Left ventricle myocardium inferior (tissue), 1 donor: ENCODE results near the gene TSPAN11. TPM values are rescaled to one million over a fixed set of nuclear protein-coding genes. Genes with fewer than 3 reads are reported as not detected.
A peak's percentile ranks its signal among the peaks of the same experiment; 100 is the strongest.
"Not testable (repeated sequence)": the region's sequence is repeated elsewhere in the genome, so short reads cannot be mapped to it uniquely, and the experiment has no call there.

Experiments
- DNase-seq: peaks from one replicate; pipeline ENCODE4 v3.0.0-alpha.2; 2020
- H3K27ac ChIP-seq: fragments of 200-600 bp; replicated peaks from 2 replicates; pipeline ENCODE4 v1.8.0; 2021
- H3K27me3 ChIP-seq: fragments of 200-600 bp; 2 replicates; pipeline ENCODE4 v1.8.0; 2021; ENCODE audit warnings: low read depth
- H3K36me3 ChIP-seq: fragments of 200-600 bp; 2 replicates; pipeline ENCODE4 v1.8.0; 2021
- H3K4me1 ChIP-seq: fragments of 200-600 bp; 2 replicates; pipeline ENCODE4 v1.8.0; 2021
- H3K4me3 ChIP-seq: fragments of 200-600 bp; 2 replicates; pipeline ENCODE4 v1.8.0; 2021; ENCODE audit warnings: mild to moderate bottlenecking, moderate library complexity
- H3K9me3 ChIP-seq: fragments of 200-600 bp; replicated peaks from 2 replicates; pipeline ENCODE4 v1.8.0; 2021
- CTCF ChIP-seq: fragments of 200-600 bp; IDR thresholded peaks from 2 replicates; pipeline ENCODE4 v1.8.0; 2021; ENCODE audit warnings: antibody characterized with exemption, mild to moderate bottlenecking, borderline replicate concordance
- intact Hi-C: fragments of 100-400 bp; cut with micrococcal nuclease; formaldehyde crosslinking; loops from one replicate; pipeline ENCODE4 v1.11.0; 2022
- total RNA-seq: library from RNA; stranded (reverse); fragmentation: NEBNext Ultra II Directional; extraction: Animal tissue kit (Norgen Biotek cat#: 25700); gene quantifications from one replicate; pipeline ENCODE4 v1.2.1, GENCODE V29; 2021
- donor health status: DM: no; HTN: yes; CAD: no; lungs with severe emphysema.

The TSPAN11 gene
- total RNA-seq, 1 donor from 2014 or later, result 1.7 TPM

- Histone ChIP-seq H3K4me1 (no peaks in the 10 kb centered on the region), H3K36me3 (no peaks in the 10 kb centered on the region), H3K9me3 (no peaks in the 10 kb centered on the region), H3K27me3 (no peaks in the 10 kb centered on the region), H3K4me3 (no peak overlapping the region), H3K27ac (no peak overlapping the region)
- no peak for TF ChIP-seq CTCF
- intact Hi-C loops, result no loop called here
- DNase-seq, result no peak
Observed at GRCh38 chr12:31008961-31009840, 82.7 kb downstream of the TSPAN11 start.

- Histone ChIP-seq H3K27ac (no peak overlapping the region), H3K36me3 (no peaks in the 10 kb centered on the region), H3K9me3 (no peaks in the 10 kb centered on the region), H3K4me3 (no peak overlapping the region), H3K4me1 (no peaks in the 10 kb centered on the region), H3K27me3 (no peaks in the 10 kb centered on the region)
- intact Hi-C loops, result no loop called here
- TF ChIP-seq CTCF, result no peak
- DNase-seq, result no peak
Observed at GRCh38 chr12:31009976-31010375, 83.4 kb downstream of the TSPAN11 start.

GRCh38 chr12:31011336-31011735 is 84.8 kb downstream of the TSPAN11 start:
- intact Hi-C loops, result no loop called here
- TF ChIP-seq CTCF, result no peak
- no peak for DNase-seq

GRCh38 chr12:31011746-31012566 is 85.4 kb downstream of the TSPAN11 start:
- DNase-seq, result no peak

More at GRCh38 chr12:31011336-31011735, 84.8 kb downstream of the TSPAN11 start:
- Histone ChIP-seq H3K36me3 (no peaks in the 10 kb centered on the region), H3K27me3 (no peaks in the 10 kb centered on the region), H3K9me3 (no peaks in the 10 kb centered on the region), H3K27ac (no peak overlapping the region), H3K4me3 (no peak overlapping the region), H3K4me1 (no peaks in the 10 kb centered on the region)

GRCh38 chr12:31012567-31012891 is 86.0 kb downstream of the TSPAN11 start:
- H3K27ac ChIP-seq, H3K4me3 ChIP-seq, intact Hi-C loops, H3K27me3 ChIP-seq, H3K9me3 ChIP-seq, H3K4me1 ChIP-seq, H3K36me3 ChIP-seq, DNase-seq: not testable (repeated sequence)

More at GRCh38 chr12:31011746-31012566, 85.4 kb downstream of the TSPAN11 start:
- peak; percentile 22 for TF ChIP-seq CTCF
- Histone ChIP-seq H3K4me3 (no peak overlapping the region), H3K36me3 (no peaks in the 10 kb centered on the region), H3K4me1 (no peaks in the 10 kb centered on the region), H3K27ac (no peak overlapping the region), H3K9me3 (no peaks in the 10 kb centered on the region), H3K27me3 (no peaks in the 10 kb centered on the region)
- intact Hi-C loops, result no loop called here
